Mucosa of stomach (tissue), 1 donor: ENCODE measurements around the gene PHF12.

ENCODE experiments used
- H3K27me3 ChIP-seq: one replicate; pipeline ENCODE4 v1.7.0; 2013; ENCODE audit warnings: mild to moderate bottlenecking, low read length; ENCODE audit not compliant: control insufficient read depth, insufficient read depth
- H3K36me3 ChIP-seq: one replicate; pipeline ENCODE4 v1.7.0; 2013; ENCODE audit warnings: low read length; ENCODE audit not compliant: control insufficient read depth, insufficient read depth
- H3K4me1 ChIP-seq: one replicate; pipeline ENCODE4 v1.7.0; 2013; ENCODE audit warnings: mild to moderate bottlenecking, low read length; ENCODE audit not compliant: control insufficient read depth, insufficient read depth
- H3K4me3 ChIP-seq: one replicate; pipeline ENCODE4 v1.7.0; 2013; ENCODE audit warnings: low read length
- H3K9ac ChIP-seq: one replicate; pipeline ENCODE4 v1.7.0; 2013; ENCODE audit warnings: mild to moderate bottlenecking, low read length, moderate library complexity
- H3K9me3 ChIP-seq: one replicate; pipeline ENCODE4 v1.7.0; 2013; ENCODE audit warnings: mild to moderate bottlenecking, low read length, moderate library complexity; ENCODE audit not compliant: control insufficient read depth
- donor health status: Pancreatic carcinoma.

Gene PHF12

GRCh38 chr17:28958820-28959455, 7.6 kb upstream of the PHF12 start:
- Histone ChIP-seq H3K27me3 (peaks cover 15% of the 10 kb centered on the region), H3K9me3 (no peaks in the 10 kb centered on the region), H3K9ac (no peak overlapping the region), H3K4me1 (no peaks in the 10 kb centered on the region), H3K36me3 (no peaks in the 10 kb centered on the region), H3K4me3 (no peak overlapping the region)

- Histone ChIP-seq H3K9me3 (no peaks in the 10 kb centered on the region), H3K27me3 (peaks cover 7% of the 10 kb centered on the region), H3K4me1 (peaks cover 2% of the 10 kb centered on the region), H3K36me3 (no peaks in the 10 kb centered on the region), H3K4me3 (no peak overlapping the region), H3K9ac (no peak overlapping the region)
These were observed 6.7 kb upstream of the PHF12 start for GRCh38 chr17:28957992-28958355.

- H3K27me3 ChIP-seq, result peaks cover 7% of the 10 kb centered on the region
- no peaks in the 10 kb centered on the region for H3K36me3 ChIP-seq
- H3K4me3 ChIP-seq, result no peak overlapping the region
These were observed 6.1 kb upstream of the PHF12 start for GRCh38 chr17:28957277-28957991.

GRCh38 chr17:28956861-28957260, 5.5 kb upstream of the PHF12 start:
- Histone ChIP-seq H3K9ac (no peak overlapping the region), H3K27me3 (peaks cover 3% of the 10 kb centered on the region), H3K9me3 (no peaks in the 10 kb centered on the region), H3K4me1 (peaks cover 7% of the 10 kb centered on the region), H3K4me3 (no peak overlapping the region), H3K36me3 (no peaks in the 10 kb centered on the region)

More at GRCh38 chr17:28957277-28957991, 6.1 kb upstream of the PHF12 start:
- Histone ChIP-seq H3K9me3 (no peaks in the 10 kb centered on the region), H3K4me1 (peaks cover 7% of the 10 kb centered on the region), H3K9ac (no peak overlapping the region)

- peaks cover 7% of the 10 kb centered on the region for H3K4me1 ChIP-seq
- no peak overlapping the region for H3K9ac ChIP-seq
These were observed 4.8 kb upstream of the PHF12 start for GRCh38 chr17:28956112-28956511.

GRCh38 chr17:28955408-28955807, 4.1 kb upstream of the PHF12 start:
- H3K4me1 ChIP-seq, result peaks cover 7% of the 10 kb centered on the region
- no peak overlapping the region for H3K9ac ChIP-seq
- no peaks in the 10 kb centered on the region for H3K36me3 ChIP-seq
- H3K4me3 ChIP-seq, result no peak overlapping the region
- no peaks in the 10 kb centered on the region for H3K9me3 ChIP-seq
- no peaks in the 10 kb centered on the region for H3K27me3 ChIP-seq

More at GRCh38 chr17:28956112-28956511, 4.8 kb upstream of the PHF12 start:
- Histone ChIP-seq H3K27me3 (no peaks in the 10 kb centered on the region), H3K36me3 (no peaks in the 10 kb centered on the region), H3K9me3 (no peaks in the 10 kb centered on the region), H3K4me3 (no peak overlapping the region)

- peaks cover 7% of the 10 kb centered on the region for H3K4me1 ChIP-seq
- H3K9me3 ChIP-seq, result no peaks in the 10 kb centered on the region
- H3K27me3 ChIP-seq, result no peaks in the 10 kb centered on the region
- H3K4me3 ChIP-seq, result no peak overlapping the region
- H3K9ac ChIP-seq, result no peak overlapping the region
- H3K36me3 ChIP-seq, result no peaks in the 10 kb centered on the region
These were observed 3.6 kb upstream of the PHF12 start for GRCh38 chr17:28954886-28955285.

GRCh38 chr17:28953444-28954118, 2.3 kb upstream of the PHF12 start:
- Histone ChIP-seq H3K27me3 (no peaks in the 10 kb centered on the region), H3K4me3 (no peak overlapping the region), H3K9ac (no peak overlapping the region), H3K4me1 (peaks cover 7% of the 10 kb centered on the region), H3K9me3 (no peaks in the 10 kb centered on the region), H3K36me3 (no peaks in the 10 kb centered on the region)

GRCh38 chr17:28951991-28952975, 965 bp upstream of the PHF12 start:
- peaks cover 16% of the 10 kb centered on the region for H3K4me1 ChIP-seq
- peak overlapping the region; percentile 85 for H3K9ac ChIP-seq
- H3K36me3 ChIP-seq, result no peaks in the 10 kb centered on the region
- peak overlapping the region; percentile 93 for H3K4me3 ChIP-seq
- H3K9me3 ChIP-seq, result no peaks in the 10 kb centered on the region
- H3K27me3 ChIP-seq, result no peaks in the 10 kb centered on the region

GRCh38 chr17:28950752-28951427, 428 bp downstream of the PHF12 start:
- Histone ChIP-seq H3K9ac (peak overlapping the region; percentile 85), H3K9me3 (no peaks in the 10 kb centered on the region), H3K36me3 (no peaks in the 10 kb centered on the region), H3K4me3 (peak overlapping the region; percentile 76), H3K4me1 (peaks cover 21% of the 10 kb centered on the region), H3K27me3 (no peaks in the 10 kb centered on the region)
